NCI-H1092 treated with DMSO at 0.1 percent for 48 hours (cell line): ENCODE measurements around the gene WDFY4.

Experiments used
- DNase-seq: peaks from one replicate; lab custom pipeline; 2025; lab: John Stamatoyannopoulos, UW

WDFY4 gene

DNA sequence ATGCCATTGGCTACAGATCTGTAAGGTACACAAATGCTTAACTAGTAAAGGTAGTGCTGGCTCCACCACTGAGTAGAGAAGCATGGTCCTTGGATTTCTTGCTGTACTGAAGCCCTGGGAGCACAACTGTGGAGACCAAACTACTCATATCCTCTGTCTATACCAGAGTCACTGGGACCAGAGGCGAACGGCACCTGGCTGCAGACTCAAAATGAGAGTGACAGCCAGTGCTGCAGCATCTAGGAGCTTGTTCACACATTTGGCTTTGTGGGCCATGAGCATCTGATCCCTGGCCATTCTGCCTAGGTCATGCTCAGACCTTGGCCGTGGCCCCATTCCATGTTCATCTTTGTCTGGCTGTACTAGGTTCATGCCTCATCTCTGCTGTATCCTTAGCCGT lies 223.1 kb downstream of the WDFY4 start:
- no peak for DNase-seq

DNA sequence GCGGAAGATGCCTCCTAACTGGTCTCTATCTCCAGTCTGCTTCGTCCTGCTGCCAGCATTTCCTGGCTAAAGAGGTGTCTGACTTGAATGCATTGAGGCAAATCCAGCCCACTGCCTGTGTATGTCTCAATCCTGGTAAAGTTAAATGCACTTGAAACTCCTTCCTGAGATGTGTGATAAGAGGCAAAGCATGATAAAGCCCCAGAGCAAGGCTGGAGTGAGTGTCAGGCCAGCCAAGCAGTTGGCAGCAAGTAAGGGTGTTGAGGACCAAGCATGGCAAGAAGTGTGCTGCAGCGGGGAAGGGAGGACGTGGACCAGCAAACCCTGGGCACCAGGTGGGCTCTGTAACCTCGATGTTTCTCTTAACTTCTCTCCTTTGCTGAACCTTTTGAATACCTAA lies 225.9 kb downstream of the WDFY4 start:
- DNase-seq: no peak

DNA sequence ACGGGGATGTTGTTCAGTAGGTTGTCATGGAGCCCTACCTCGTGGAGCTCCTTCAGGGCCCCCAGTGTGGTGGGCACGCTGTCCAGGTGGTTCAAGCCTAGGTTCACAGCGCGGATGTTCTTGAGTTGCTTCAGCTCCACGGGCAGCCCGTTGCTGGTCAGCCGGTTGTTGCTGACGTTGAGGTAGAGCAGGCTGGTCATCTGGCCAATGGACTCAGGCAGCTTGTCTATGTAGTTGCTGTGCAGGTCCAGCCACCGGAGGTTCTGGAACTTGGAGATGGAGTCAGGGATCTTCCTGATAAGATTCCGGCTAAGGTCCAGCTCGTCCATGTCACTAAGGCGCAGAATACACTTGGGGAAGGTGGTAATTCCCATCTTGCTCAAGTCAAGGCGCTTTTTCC lies 229.0 kb downstream of the WDFY4 start:
- no peak for DNase-seq

DNA sequence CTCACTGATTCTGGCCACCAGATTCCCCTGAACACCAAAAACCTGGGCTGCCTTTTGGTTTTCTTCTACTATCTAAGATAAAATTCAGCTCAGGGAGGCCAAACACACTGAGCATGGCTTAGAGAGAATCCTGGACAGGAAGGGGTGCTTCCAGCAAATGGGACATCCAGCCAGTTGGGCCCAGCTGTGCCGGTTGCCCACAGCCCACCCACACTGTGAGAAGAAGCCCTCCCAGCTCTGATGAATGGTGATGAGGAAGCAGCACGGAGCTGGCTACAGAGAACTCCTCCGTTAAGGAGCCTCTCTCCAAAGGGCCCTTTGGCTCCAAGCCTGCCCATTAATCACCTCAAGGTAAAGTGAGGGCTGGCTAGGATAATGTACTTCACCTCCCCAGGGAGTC lies 239.1 kb downstream of the WDFY4 start:
- no peak for DNase-seq

DNA sequence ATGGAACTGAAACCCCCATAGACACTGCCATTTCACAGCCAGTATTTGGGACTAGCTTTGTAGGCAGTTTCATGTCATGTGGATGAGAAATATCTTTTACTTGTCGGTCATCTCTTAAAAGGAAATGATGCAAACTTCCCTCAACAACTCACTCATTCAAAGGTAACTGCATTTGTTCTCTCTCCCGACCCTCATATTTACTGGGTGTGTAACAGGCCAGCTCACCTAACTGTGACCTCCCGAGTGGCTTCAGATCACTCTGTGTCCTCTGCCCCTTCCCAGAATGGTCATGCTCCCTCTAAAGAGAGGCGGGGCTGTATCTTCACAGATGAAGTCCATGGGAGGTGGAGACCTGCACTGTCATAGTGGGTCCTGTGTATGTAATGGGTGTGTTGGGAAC lies 240.3 kb downstream of the WDFY4 start:
- DNase-seq: no peak

DNA sequence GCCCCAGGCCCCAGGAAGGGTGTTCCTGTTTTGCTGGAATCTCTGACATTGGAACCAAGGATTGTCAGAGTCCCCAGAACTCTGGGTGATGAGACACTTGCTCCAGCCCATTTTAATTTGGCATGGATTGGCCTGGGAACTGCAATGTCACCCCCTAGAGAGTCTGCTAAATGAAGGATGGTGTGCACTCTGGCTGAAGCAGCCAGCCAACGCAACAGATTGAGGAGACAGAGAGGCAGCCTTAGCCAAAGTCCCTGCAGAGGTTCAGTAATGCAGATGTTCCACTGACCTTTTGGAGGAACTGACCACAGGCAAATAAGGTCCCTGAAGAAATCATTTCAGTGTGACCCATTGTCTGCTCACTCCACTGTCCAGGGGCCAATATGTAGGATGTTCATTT lies 241.6 kb downstream of the WDFY4 start:
- no peak for DNase-seq

DNA sequence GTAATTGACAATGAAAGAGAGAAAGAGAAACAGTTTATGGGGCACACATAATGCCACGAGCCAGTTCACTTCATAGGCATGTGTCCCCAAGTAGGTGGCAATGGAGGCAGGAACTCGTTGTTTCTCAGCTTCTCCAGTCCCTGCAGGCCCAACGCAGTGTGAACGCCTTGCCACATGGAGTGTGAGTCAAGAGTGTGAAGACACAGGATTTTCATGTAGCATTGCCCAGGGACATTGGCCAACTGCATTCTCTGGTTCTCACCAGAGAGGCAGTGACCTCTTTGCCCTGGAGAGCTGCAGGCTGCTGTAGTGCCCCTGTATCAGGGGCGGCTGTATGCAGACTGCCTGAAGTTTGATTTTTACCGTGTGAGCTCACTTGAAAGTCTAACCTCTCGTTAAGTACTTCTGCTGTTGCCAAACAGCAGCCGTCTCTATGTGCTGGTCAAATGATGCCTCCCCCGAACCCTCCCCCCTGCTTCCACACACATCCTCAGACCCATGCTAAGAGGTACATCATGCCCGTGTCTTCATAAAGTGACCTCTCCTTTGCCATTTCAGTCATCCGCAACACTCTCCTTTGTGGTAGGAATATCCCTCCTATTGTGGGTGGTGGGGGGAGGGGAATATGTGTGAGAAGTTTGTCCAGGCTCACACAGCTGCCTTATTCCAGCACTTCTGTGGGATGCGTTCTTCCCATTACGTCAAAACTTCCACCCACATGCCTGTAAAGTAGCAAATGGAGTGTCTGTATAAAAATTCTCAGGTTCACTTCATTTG lies 242.3 kb downstream of the WDFY4 start:
- no peak for DNase-seq

DNA sequence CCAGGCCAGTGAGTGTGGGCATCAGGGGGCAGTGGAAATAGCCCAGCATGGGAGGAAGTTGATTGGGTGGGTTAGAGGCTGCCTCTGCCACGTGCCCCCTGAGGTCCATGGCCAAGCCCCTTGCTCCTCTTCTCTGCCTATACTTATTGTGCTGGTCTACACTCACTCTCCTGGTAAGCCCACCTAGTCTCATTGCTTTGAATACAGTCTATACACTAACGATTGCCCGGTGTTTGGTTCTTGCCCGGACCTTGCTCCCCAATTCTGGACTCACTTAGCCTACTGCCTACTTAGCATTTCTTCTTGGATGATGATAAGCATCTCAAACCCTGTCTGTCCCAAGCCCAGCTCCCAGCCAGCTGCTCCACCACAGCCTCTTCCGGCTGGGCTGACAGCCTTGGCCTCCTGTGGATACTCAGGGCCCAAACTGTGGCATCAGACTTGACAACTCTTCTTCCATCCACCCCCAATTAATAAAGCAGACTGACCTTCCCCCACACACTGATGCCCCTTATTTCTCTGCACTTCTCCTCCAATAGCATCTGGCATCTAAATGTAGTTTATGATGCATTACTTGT lies 244.8 kb downstream of the WDFY4 start:
- no peak for DNase-seq

DNA sequence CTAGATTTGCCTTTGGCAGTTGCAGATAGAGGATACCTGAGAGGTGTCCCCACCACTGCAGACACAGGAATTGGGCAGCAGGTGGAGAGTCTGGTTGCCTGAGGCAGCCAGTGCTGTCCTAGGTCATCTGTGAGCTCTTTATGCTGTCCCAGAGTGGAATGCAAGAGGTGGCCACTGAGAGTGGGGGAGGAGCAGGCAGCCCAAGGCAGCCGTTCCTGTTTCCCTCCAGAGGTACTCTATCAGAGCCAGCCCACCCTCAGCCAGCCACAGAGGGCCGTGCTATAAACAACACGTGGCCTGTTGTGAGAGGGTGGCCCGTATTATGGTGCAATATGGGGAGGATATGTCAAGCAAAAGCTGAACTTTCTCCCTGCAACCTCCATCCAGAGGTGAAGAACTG lies 246.5 kb downstream of the WDFY4 start:
- DNase-seq: no peak

DNA sequence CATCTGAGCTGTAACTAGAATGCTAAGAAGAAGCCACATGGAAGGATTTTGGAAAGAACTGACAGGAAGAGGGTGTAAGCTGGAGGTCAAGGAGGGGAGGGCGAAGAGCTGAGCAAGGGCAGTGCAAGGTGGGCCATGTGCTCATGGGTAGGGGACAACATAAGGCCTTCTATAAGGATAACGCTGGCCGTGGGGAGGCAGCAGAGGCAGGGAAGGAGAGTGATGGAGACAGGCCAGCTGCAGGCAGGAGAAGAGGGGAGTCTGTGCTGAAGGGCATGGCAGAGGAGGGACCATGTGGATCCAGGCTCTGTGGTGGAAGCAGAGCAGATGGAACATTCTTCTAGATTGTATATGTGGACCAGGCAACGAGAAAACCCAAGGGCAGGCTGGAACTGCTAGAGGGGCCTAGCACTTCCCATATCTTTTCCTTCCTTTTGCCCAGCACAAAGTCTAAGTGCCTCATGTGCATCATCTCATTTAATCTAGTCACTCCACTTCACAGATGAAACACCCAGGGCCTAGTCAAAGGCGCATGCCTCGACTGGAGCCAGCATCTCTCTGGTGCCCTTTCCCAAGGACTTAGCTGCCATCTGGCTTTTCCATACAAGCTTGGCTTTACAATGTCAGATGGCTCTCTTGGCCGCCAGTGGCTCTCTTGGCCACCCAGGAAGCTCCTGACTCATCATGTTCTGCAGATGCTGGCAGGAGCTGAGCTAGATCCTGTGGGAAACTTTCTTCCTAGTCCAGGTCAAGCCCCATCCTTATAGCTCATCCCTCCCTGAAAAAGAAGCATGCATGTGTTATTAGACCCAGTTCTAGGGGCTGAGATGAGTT lies 248.4 kb downstream of the WDFY4 start:
- DNase-seq: no peak

DNA sequence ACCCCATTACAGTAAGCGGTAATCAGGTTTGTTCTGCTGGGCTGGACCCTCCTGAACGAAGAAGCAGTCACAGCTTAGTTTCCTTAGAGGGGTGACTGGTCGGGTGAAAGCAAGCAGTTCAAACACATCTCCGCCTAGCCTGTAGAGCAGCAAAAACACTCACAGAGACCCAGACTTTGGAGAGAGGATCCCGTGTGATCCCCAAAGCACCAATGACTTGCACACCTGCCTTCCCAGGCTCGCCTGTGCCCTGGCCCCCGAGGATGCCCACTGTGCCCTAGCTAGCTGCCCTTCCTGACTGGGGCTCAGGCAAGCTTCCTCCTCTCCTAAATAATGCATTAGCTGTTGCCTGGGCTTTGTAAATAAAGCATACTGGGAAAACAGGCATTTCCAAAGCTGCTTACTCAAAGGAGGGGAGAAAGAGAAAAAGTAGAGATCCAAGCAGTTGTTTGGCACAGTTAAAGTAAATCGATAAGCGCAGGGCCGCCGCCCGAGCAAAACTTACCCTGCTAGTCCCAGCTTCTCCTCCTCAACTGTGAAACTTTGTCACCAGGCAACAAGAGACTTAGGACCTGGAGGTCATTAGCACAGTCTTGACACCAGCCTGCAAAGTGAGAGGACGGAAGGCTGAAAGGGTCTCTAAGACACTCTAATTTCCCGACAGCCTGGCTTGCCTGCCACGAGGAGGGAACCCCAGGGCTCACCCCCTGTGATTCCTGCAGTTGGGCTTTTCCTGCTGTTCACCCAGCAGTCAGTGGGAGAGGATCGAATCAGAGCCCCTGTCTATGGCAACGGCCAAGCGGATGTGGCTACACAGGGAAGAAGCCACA lies 250.2 kb downstream of the WDFY4 start:
- DNase-seq: no peak

DNA sequence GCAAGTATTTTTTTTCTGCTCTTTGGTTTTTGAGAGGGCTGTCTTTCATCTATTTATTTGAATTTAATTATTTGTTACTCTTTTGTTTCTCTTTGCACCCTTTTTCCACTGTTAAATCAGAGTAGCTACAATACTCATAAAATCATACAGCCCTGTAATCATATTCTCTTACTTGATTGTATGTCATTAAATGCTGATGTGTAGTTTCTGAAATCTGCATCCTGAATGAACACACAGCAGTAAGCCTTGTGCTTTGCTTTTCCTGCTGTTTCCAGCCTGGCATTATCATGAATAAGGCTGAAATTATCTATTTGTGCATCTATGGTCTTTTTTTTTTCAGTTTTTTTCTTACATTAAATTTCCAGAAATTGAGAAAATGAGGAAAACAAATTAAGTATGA lies 250.9 kb downstream of the WDFY4 start:
- DNase-seq: no peak

DNA sequence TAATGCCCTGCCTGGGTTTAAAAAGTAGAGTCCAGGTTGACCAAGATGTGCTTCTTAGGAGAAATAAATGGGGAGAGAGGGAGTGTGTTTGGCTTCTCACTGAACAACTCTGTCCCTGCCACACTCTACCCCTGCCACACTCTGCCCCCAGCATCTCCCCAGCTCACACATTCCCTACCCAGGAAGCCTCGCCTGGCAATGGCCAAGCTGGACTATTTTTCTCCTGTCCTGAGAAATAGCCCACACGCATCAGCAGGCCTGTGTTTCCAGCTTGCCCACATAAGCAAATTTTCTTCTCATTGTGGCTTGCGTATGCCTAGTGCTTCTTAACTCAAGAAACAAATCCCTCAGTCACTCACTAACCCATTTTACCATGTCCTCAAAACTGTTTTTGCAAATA lies 253.1 kb downstream of the WDFY4 start:
- no peak for DNase-seq

DNA sequence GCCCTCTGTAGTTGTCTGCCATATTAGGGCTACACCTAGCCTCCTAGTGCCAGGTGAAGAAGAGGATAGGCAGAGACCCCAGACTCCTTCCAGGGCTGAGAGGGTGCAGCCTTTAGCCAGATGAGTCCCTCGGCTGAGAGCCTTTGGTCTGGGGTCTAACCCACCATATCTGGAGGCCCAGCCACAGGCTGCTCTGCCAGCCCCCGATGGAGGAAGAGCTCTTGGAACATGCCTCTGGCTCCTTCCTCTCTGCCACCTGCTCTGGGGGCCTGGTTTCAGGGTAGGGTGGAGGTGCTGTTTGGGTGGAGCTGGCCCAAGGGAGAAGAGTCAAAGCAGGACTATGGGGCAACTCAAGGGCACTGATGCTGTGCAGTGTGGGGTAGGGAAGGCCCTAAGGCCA lies 253.6 kb downstream of the WDFY4 start:
- no peak for DNase-seq

DNA sequence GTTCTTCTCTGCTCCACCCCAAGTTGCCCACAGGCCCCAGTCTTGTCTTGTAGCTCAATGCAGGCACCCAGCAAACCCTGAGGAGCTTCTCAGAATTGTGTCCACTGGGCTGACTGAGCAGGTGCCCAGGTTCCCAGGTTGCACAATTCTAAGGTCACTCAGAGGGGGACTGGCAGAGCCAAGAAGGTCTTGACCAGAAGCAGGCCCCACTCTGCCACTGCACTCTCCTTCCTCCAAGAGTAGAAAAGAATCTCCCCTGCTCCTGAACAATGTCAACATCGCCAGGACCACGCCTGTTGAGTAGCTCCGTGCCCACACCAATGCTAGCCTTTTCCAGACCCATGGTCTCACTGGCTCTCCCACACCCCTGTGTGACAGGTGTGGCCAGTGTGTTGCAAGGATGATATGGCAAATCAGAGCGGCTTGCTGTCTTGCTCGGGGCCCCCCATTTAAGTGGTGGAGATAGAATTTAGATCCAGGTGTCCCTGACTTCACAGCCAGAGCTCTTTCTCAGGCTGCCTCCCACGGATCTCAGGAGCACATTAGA lies 254.4 kb downstream of the WDFY4 start:
- no peak for DNase-seq

DNA sequence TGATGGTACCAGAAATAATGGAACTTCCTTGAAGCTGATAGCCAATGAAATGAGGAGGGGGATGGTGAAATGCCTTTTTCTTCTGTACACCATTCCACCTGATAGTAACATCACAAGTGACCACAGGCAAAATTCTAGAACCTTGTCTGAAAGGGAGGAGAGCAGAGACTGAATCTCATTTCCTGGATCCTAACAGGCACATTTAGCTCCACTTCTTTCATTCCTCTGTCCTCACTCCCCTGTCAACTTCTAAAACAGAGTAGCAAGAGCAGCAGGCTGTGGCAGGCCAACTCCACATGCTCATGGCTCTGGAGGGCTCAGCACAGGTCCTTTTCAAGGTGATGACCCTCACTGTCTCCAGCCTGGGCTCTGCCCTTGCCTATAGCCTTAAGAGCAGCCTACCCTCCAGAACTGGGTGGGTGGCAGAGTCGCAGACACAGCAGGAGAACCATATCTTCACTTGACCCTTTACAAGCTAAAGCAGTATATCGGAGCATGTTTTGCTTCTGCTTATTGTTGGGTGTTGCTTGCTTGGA lies 255.2 kb downstream of the WDFY4 start, which contains the start of gene LRRC18:
Gene LRRC18, minus strand, starts transcription at position 51 of the 536 bp plus-strand sequence. CDS start 25,685 bp downstream, outside the sequence.
- DNase-seq: no peak

DNA sequence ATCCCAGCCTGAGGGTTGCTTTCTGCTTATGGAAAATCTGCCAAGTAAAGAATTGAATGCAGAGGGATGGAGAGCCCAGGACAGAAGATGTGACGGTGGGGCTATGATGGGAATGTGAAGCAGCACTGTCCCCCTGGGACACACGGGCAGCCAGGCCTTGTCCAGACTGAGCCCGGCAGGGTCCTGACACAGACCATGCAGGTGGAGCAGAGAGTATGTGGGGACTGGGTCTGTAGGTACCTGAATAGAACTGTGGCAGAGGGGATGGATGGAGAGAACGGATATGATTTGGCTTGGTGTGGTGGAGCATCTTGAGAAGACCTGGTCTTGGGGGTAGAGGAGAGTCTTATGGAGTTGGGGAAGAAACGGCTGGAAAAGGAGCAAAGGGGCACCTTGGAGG lies 255.7 kb downstream of the WDFY4 start:
- DNase-seq: no peak

DNA sequence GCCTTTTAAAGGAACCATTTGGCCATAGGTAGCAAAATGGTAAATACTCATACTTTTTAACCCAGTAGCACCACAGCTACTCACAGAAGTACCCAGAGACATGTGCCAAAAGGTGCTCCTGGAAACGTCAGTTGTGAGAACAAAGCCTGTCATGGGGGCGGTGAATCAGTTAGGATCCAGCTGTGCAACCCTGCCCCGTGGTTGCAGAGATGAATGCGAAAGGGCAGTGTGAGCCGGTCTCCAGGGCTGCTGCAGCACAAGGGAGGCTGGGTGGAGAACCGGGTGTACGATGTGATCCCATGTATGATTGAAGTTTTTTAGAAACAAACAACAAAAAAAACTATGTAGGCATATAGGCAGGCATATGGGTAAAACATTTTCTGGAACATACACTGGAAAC lies 256.3 kb downstream of the WDFY4 start:
- no peak for DNase-seq

DNA sequence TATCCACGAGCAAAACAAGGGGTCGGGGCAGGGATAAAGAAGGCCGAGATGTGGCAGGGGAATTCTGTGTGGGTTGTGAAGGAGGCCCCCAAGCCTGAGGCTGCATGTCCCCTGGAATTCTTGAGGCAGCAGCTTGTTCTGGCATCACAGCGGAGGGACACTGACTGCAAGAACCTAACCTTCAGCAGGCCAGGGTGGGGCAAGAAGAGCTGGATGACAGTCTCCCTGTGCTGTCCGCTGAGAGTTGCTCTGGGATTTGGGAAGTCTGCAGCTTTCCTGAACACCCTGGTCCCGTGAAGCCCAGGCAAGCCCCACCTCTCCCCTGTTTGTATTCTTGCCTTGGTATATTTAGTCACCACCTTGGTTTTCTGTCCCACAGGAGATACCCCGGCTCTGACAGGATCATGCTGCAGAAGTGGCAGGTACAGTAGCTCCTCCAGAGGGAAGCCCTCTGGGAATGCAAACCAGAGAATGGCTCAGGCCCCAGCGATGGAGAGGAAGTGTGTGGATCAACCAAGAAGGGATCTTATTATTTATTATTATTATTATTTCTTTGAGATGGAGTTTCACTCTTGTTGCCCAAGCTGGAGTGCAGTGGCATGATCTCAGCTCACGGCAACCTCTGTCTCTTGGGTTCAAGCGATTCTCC lies 256.9 kb downstream of the WDFY4 start:
- no peak for DNase-seq

DNA sequence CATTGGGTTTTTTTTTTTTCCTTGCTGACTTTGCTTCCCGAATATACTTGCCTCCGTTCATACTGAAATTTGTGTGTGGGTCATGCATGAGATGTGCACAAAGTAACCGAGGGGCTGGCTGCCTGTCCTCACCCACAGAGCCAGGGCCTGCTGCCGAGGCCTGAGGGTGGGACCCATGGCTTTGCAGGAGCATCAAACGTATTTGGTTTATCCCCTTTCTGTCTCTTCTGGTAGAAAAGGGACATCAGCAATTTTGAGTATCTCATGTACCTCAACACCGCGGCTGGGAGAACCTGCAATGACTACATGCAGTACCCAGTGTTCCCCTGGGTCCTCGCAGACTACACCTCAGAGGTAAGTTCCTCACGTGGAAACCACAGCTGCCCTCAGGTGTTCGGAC lies 258.4 kb downstream of the WDFY4 start:
- no peak for DNase-seq

DNA sequence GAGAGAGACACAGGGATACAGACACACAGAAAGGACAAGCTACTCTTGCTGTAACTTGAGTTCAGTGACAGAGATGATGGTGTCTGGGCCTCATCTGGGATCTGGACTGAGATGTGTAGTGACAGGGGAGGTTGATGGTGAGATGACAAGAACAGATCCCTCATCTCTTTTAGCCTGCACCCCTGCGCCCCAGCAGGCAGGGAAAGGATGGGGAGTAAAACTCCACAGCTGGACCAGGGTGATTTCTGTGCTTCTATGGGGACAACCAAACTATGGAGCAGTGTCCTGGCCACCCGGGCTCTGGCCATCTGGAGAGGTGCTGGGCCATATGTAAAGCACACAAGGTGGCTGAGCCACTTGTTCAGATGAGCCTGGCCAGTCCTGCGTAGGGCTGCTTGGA lies 259.5 kb downstream of the WDFY4 start:
- no peak for DNase-seq
